Activated CD8-positive, alpha-beta T cell treated with anti-CD3 and anti-CD28 coated beads for 36 hours (primary cell): Measurements from ENCODE around the gene NPTX2. TPM values are rescaled to one million over a fixed set of nuclear protein-coding genes. Genes with fewer than 3 reads are reported as not detected.

Source experiments
- ATAC-seq: fragments of 200-7000 bp; cut with Tn5 transposase; one replicate; pipeline ENCODE4 v1.10.0; 2021; ENCODE audit warnings: mild to moderate bottlenecking, moderate library complexity
- CTCF ChIA-PET: fragments of 350-600 bp; sonication (Branson Sonifier 250); formaldehyde crosslinking; loops from one replicate; lab custom pipeline; 2021; ENCODE audit warnings: antibody characterized with exemption; lab: Charles Lee
- POLR2A ChIA-PET: fragments of 350-600 bp; sonication (Branson Sonifier 250); formaldehyde crosslinking; loops from one replicate; lab custom pipeline; 2021; ENCODE audit warnings: antibody characterized with exemption; lab: Charles Lee
- DNase-seq: peaks from one replicate; pipeline ENCODE4 v3.0.0-alpha.2; 2020
- H3K27ac Mint-ChIP-seq: one replicate; pipeline ENCODE4 v1.8.0; 2021; ENCODE audit warnings: mild to moderate bottlenecking, mixed read lengths
- H3K27me3 Mint-ChIP-seq: one replicate; pipeline ENCODE4 v1.8.0; 2021; ENCODE audit warnings: mixed read lengths
- H3K36me3 Mint-ChIP-seq: one replicate; pipeline ENCODE4 v1.8.0; 2021; ENCODE audit warnings: low read depth, mixed read lengths
- H3K4me1 Mint-ChIP-seq: one replicate; pipeline ENCODE4 v1.8.0; 2021; ENCODE audit warnings: low read depth, mixed read lengths
- H3K4me3 Mint-ChIP-seq: one replicate; pipeline ENCODE4 v1.8.0; 2021; ENCODE audit warnings: mild to moderate bottlenecking, moderate library complexity, mixed read lengths
- H3K9me3 Mint-ChIP-seq: one replicate; pipeline ENCODE4 v1.8.0; 2021; ENCODE audit warnings: mixed read lengths
- intact Hi-C: fragments of 100-400 bp; cut with micrococcal nuclease; formaldehyde crosslinking; loops from one replicate; pipeline ENCODE4 v1.10.0; 2022
- total RNA-seq, 2 experiments: library from RNA; stranded (reverse); gene quantifications; one replicate each; pipeline ENCODE4 v1.2.3, GENCODE V29; 2021
- TF ChIP-seq, protein P1 (sequence below): fragments of 200-600 bp; IDR thresholded peaks from one replicate; pipeline ENCODE4 v1.8.0; 2022; ENCODE audit warnings: antibody characterized with exemption, mild to moderate bottlenecking

The NPTX2 gene
- total RNA-seq, 2 experiments from 2014 or later = 0.18 TPM; not detected in 1

DNA sequence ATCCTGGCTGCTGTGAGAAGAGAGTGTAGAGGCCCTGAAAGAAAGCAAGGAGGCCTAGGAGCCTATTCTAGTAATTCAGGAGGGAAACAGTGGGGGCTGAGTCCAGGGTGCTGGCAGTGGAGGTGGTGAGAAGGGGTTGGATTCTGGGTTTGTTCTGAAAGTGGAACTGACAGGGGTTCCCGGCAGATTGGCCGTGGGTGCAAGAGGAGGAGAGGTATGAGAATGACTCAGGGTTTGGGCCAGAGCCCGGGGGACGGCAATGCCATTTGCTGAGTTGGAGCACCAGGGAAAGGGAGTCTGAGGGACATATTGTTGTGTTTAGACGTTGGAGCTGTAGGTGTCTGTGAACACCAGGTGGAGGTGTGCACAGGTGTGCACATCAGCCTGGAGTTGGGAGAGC is 38.5 kb downstream of the NPTX2 start:
- intact Hi-C loops = no loop called here
- DNase-seq = no peak
- no peak overlapping the region for H3K4me3 Mint-ChIP-seq

GRCh38 chr7:98656899-98657298 is 39.8 kb downstream of the NPTX2 start:
- TF ChIP-seq, protein P1, sequence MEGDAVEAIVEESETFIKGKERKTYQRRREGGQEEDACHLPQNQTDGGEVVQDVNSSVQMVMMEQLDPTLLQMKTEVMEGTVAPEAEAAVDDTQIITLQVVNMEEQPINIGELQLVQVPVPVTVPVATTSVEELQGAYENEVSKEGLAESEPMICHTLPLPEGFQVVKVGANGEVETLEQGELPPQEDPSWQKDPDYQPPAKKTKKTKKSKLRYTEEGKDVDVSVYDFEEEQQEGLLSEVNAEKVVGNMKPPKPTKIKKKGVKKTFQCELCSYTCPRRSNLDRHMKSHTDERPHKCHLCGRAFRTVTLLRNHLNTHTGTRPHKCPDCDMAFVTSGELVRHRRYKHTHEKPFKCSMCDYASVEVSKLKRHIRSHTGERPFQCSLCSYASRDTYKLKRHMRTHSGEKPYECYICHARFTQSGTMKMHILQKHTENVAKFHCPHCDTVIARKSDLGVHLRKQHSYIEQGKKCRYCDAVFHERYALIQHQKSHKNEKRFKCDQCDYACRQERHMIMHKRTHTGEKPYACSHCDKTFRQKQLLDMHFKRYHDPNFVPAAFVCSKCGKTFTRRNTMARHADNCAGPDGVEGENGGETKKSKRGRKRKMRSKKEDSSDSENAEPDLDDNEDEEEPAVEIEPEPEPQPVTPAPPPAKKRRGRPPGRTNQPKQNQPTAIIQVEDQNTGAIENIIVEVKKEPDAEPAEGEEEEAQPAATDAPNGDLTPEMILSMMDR = no peak
- intact Hi-C loops = no loop called here
- no peak overlapping the region for H3K4me3 Mint-ChIP-seq
- no peak for DNase-seq
- H3K27me3 Mint-ChIP-seq = no peaks in the 10 kb centered on the region
- no peak overlapping the region for H3K27ac Mint-ChIP-seq
- ATAC-seq = no peak
- no peaks in the 10 kb centered on the region for H3K9me3 Mint-ChIP-seq
- CTCF ChIA-PET = no interaction called here
- no peaks in the 10 kb centered on the region for H3K36me3 Mint-ChIP-seq
- no peaks in the 10 kb centered on the region for H3K4me1 Mint-ChIP-seq
- POLR2A ChIA-PET = no interaction called here

More for the DNA sequence above, 38.5 kb downstream of the NPTX2 start:
- Mint-ChIP-seq H3K36me3 (no peaks in the 10 kb centered on the region), H3K27me3 (no peaks in the 10 kb centered on the region), H3K27ac (no peak overlapping the region), H3K4me1 (no peaks in the 10 kb centered on the region), H3K9me3 (no peaks in the 10 kb centered on the region)
- no peak for ATAC-seq
- ChIA-PET POLR2A (no interaction called here), CTCF (no interaction called here)
- TF ChIP-seq, protein P1 = no peak

DNA sequence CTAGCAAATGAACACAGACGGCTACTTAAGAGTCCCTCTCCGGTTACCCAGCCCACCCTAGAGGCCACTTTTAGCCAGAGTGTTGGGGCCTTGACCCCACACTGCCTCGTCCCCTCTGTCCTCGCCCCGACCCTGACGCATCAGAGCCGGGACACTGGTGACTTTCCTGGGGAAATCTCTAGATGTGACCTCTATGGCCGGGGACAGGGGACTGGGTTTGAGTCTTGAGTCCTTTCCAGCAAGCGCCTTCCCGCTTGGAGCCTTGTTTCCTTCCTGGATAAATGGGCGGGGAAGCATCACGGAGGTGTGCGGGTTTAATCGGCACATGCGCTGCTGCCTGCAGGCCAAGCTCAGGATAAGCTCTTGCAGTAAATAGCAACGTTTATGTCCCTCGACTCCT is 40.7 kb downstream of the NPTX2 start:
- Mint-ChIP-seq H3K36me3 (no peaks in the 10 kb centered on the region), H3K27ac (no peak overlapping the region), H3K4me1 (no peaks in the 10 kb centered on the region), H3K4me3 (no peak overlapping the region), H3K27me3 (no peaks in the 10 kb centered on the region), H3K9me3 (no peaks in the 10 kb centered on the region)
- TF ChIP-seq, protein P1 = no peak
- DNase-seq = no peak
- ATAC-seq = no peak
- ChIA-PET POLR2A (no interaction called here), CTCF (no interaction called here)
- intact Hi-C loops = no loop called here

- Mint-ChIP-seq H3K27me3 (no peaks in the 10 kb centered on the region), H3K4me1 (no peaks in the 10 kb centered on the region), H3K36me3 (no peaks in the 10 kb centered on the region), H3K9me3 (no peaks in the 10 kb centered on the region), H3K4me3 (no peak overlapping the region), H3K27ac (no peak overlapping the region)
- TF ChIP-seq, protein P1 = no peak
- ChIA-PET CTCF (no interaction called here), POLR2A (no interaction called here)
- ATAC-seq (no peak), DNase-seq (no peak)
- intact Hi-C loops = no loop called here
These were observed 42.7 kb downstream of the NPTX2 start for GRCh38 chr7:98659756-98660155.

DNA sequence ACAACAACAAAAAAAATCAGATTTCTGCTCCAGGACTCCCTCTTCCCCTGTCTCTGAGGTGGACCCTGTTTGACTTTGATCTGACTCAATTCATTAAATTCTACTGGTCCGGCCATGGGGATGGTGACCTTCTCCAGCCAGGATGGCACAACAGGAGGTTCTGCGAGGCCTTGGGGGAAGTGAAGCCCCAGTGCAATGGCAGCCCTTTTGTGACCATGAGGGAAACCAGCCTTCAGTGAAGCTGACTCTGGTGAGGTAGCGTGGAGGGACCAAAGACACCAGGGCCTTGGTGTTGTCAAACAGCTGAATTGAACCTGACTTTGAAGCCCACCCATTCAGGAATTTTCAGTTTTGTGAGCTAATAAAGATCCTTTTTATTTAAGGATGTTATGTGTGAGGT is 44.5 kb downstream of the NPTX2 start:
- Mint-ChIP-seq H3K4me3 (no peak overlapping the region), H3K27ac (no peak overlapping the region), H3K4me1 (no peaks in the 10 kb centered on the region), H3K9me3 (no peaks in the 10 kb centered on the region), H3K27me3 (no peaks in the 10 kb centered on the region), H3K36me3 (no peaks in the 10 kb centered on the region)
- DNase-seq = no peak
- TF ChIP-seq, protein P1 = no peak
- no peak for ATAC-seq
- CTCF ChIA-PET = no interaction called here
- POLR2A ChIA-PET = no interaction called here
- intact Hi-C loops = no loop called here
